ENCODE measurements around the gene KCNMB2. TPM values are rescaled to one million over a fixed set of nuclear protein-coding genes. Genes with fewer than 3 reads are reported as not detected.

The KCNMB2 gene
- total and polyA plus RNA-seq, 5 experiments from 2014 or later = not detected

DNA sequence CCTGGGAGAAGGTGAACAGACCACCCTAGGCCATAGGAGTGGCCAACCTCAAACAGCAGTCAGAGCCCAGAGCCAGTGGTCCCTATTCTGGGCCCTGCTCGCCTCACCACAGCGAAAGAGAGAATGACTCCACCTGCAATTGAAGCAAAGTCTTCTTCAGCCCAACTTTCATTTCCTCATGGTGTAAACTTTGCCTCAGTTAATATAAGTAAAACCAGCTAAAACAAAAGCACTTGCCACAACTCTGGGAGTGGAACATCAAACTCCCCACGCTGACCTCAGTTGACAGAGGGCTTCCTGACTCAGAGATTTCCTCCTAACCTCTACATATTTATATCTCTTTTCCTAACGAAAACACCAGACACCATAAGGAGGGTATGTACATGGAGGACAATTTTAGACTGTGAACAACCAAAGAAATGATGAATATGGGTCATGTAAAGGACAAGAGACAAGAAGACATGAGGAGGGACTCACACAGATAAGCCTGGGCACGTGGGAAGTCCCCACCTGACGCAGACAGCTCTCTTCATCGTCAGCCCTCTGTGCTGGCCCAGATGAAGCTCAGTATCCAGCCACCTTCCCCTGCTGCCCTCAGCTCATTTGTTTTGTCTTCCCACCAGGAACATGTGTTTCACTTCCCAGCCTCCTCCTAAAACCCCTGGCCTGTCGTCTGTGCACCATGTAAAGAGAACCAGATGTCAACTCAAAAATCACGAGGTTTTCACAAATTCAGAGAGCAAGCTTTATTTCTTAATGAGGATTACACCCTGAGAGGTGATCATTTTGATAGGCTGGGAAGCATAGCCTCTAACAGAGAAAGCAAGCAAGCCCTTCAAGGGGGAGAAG is 140.9 kb downstream of the KCNMB2 start:
- no peaks in the 10 kb centered on the region for H3K4me1 Mint-ChIP-seq
- ATAC-seq (no peak), DNase-seq (no peak)
- POLR2A ChIA-PET = no interaction called here
- no peak overlapping the region for H3K27ac Mint-ChIP-seq
- H3K36me3 Mint-ChIP-seq = no peaks in the 10 kb centered on the region
- peaks cover 0 to 16% (median 2%) of the 10 kb centered on the region in 5 donors for H3K27me3 Mint-ChIP-seq
- no peak overlapping the region for H3K4me3 Mint-ChIP-seq
- peaks cover 0 to 3% (median 0%) of the 10 kb centered on the region in 9 donors for H3K9me3 Mint-ChIP-seq

DNA sequence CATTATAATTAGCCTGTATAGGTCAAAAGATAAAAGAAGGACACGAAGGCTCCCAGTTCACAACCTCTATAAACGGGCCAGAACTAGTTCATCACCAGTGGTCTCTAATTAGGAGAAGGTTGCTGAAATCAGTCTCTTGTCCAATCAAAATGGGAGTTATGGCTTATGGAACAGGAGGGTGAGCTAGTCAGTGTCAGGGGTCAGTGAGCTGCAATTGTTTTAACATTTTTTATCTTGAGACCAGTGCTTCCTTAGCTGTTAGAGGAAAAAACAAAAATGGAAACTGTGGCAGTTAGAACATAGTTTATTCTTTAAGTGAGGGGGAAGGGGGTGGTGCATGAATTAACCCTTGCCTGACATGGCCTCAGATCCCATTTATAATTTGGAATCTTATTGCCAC is 141.7 kb downstream of the KCNMB2 start:
- no peak for ATAC-seq
- Mint-ChIP-seq H3K27ac (no peak overlapping the region), H3K4me1 (no peaks in the 10 kb centered on the region), H3K4me3 (no peak overlapping the region), H3K9me3 (peaks cover 0 to 7% (median 3%) of the 10 kb centered on the region in 9 donors), H3K36me3 (no peaks in the 10 kb centered on the region), H3K27me3 (peaks cover 0 to 16% (median 2%) of the 10 kb centered on the region in 5 donors)
- DNase-seq = no peak
- POLR2A ChIA-PET = no interaction called here

- POLR2A ChIA-PET = no interaction called here
- no peaks in the 10 kb centered on the region for H3K36me3 Mint-ChIP-seq
- no peak overlapping the region for H3K27ac Mint-ChIP-seq
Observed at GRCh38 chr3:178680037-178680436, 143.8 kb downstream of the KCNMB2 start.

DNA sequence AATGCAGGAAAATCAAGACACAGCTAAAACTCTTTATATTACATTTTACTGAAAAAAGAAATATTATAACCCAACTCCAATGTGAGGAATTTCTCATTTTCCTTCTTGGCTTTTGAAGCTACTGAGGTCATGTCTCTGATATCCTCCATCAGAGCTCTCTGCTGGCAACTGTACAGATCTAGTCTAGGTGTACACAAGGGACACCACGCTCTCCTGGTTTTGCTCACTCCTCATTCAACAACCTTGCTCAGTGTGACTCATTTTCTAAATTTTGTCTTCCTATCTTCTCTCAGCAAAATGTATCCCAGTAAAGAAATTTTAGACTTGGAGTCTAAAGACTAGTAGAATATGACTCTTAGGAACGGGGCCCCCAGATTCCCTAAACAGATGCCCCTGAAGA is 144.3 kb downstream of the KCNMB2 start:
- no peaks in the 10 kb centered on the region for H3K36me3 Mint-ChIP-seq
- ATAC-seq = no peak
- POLR2A ChIA-PET = no interaction called here
- peaks cover 0 to 15% (median 4%) of the 10 kb centered on the region in 9 donors for H3K9me3 Mint-ChIP-seq
- no peaks in the 10 kb centered on the region for H3K4me1 Mint-ChIP-seq
- H3K4me3 Mint-ChIP-seq = no peak overlapping the region
- H3K27ac Mint-ChIP-seq = no peak overlapping the region
- no peak for DNase-seq
- H3K27me3 Mint-ChIP-seq = peaks cover 0 to 16% (median 2%) of the 10 kb centered on the region in 5 donors

More at GRCh38 chr3:178680037-178680436, 143.8 kb downstream of the KCNMB2 start:
- DNase-seq = no peak
- Mint-ChIP-seq H3K4me1 (no peaks in the 10 kb centered on the region), H3K27me3 (peaks cover 0 to 16% (median 2%) of the 10 kb centered on the region in 5 donors), H3K4me3 (no peak overlapping the region), H3K9me3 (peaks cover 0 to 15% (median 4%) of the 10 kb centered on the region in 9 donors)
- ATAC-seq = no peak

GRCh38 chr3:178684881-178685590 is 148.8 kb downstream of the KCNMB2 start:
- H3K27me3 Mint-ChIP-seq = peaks cover 0 to 10% (median 2%) of the 10 kb centered on the region in 5 donors

GRCh38 chr3:178685591-178685906 is 149.3 kb downstream of the KCNMB2 start:
- ATAC-seq = no peak

More at GRCh38 chr3:178684881-178685590, 148.8 kb downstream of the KCNMB2 start:
- H3K4me3 Mint-ChIP-seq = no peak overlapping the region
- H3K27ac Mint-ChIP-seq = no peak overlapping the region
- POLR2A ChIA-PET = no interaction called here
- H3K4me1 Mint-ChIP-seq = no peaks in the 10 kb centered on the region
- H3K9me3 Mint-ChIP-seq = peaks cover 0 to 15% (median 4%) of the 10 kb centered on the region in 9 donors
- DNase-seq (no peak), ATAC-seq (no peak)
- no peaks in the 10 kb centered on the region for H3K36me3 Mint-ChIP-seq

GRCh38 chr3:178686826-178687225 is 150.6 kb downstream of the KCNMB2 start:
- no peak overlapping the region for H3K27ac Mint-ChIP-seq
- H3K4me3 Mint-ChIP-seq = no peak overlapping the region
- POLR2A ChIA-PET = no interaction called here
- no peak for DNase-seq
- no peaks in the 10 kb centered on the region for H3K4me1 Mint-ChIP-seq
- H3K27me3 Mint-ChIP-seq = peaks cover 0 to 2% (median 0%) of the 10 kb centered on the region in 5 donors
- H3K36me3 Mint-ChIP-seq = no peaks in the 10 kb centered on the region
- no peak for ATAC-seq
- peaks cover 0 to 21% (median 5%) of the 10 kb centered on the region in 9 donors for H3K9me3 Mint-ChIP-seq

More at GRCh38 chr3:178685591-178685906, 149.3 kb downstream of the KCNMB2 start:
- H3K4me1 Mint-ChIP-seq = no peaks in the 10 kb centered on the region
- no peak overlapping the region for H3K27ac Mint-ChIP-seq
- H3K27me3 Mint-ChIP-seq = peaks cover 0 to 5% (median 1%) of the 10 kb centered on the region in 5 donors
- no peak overlapping the region for H3K4me3 Mint-ChIP-seq
- DNase-seq = no peak
- H3K9me3 Mint-ChIP-seq = peaks cover 0 to 15% (median 6%) of the 10 kb centered on the region in 9 donors
- H3K36me3 Mint-ChIP-seq = no peaks in the 10 kb centered on the region
- POLR2A ChIA-PET = no interaction called here

GRCh38 chr3:178690571-178690970 is 154.3 kb downstream of the KCNMB2 start:
- no peak for ATAC-seq

DNA sequence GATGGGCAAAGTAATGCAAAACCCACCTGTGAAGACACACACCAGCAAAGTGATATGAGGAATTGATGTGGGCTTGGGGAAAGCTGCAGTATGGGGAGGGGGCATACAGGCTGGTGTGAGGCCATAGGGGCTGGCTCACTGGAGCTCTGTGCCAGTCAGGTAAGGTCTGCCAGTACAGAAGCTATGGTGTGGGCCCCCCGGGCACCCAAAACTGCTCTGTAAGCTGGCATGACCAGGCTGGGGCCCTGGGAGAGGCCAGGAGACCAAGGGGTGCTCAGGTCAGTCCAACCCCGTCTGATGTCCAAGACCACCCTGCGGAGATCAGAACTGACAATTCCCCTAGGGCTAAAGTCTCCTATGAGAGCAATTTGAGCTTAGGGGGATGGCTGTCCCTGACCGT is 163.1 kb downstream of the KCNMB2 start:
- no peaks in the 10 kb centered on the region for H3K4me1 Mint-ChIP-seq
- POLR2A ChIA-PET = no interaction called here
- ATAC-seq = no peak

More at GRCh38 chr3:178690571-178690970, 154.3 kb downstream of the KCNMB2 start:
- POLR2A ChIA-PET = no interaction called here
- H3K9me3 Mint-ChIP-seq = peaks cover 4 to 39% (median 11%) of the 10 kb centered on the region in 9 donors
- DNase-seq = no peak
- peaks cover 0 to 11% (median 0%) of the 10 kb centered on the region in 3 donors for H3K36me3 Mint-ChIP-seq
- no peak overlapping the region for H3K4me3 Mint-ChIP-seq
- no peaks in the 10 kb centered on the region for H3K4me1 Mint-ChIP-seq
- H3K27ac Mint-ChIP-seq = no peak overlapping the region
- H3K27me3 Mint-ChIP-seq = peaks cover 0 to 7% (median 0%) of the 10 kb centered on the region in 5 donors

DNA sequence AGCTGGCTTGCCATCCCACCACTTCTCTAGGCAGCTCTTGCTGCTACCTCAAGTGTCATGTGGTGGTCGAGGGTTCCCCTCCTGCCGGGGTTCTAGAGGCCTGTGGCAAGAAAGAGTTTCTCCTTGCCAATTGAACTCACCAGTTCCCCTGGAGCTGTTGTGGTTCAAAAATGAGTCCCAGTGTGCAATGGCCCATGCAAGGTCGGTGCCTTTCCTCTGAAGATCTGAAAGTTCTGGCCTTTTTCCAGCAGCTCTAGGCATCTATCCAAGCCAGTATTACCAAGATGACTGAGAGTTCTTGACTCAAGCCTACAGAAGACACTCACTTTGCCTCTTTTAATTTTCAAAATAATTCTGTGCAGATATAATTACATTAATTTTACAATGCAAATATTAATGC is 163.6 kb downstream of the KCNMB2 start:
- no peak overlapping the region for H3K27ac Mint-ChIP-seq
- H3K9me3 Mint-ChIP-seq = peaks cover 0 to 41% (median 22%) of the 10 kb centered on the region in 9 donors
- H3K4me1 Mint-ChIP-seq = no peaks in the 10 kb centered on the region
- POLR2A ChIA-PET = no interaction called here
- no peak for DNase-seq
- peaks cover 0 to 14% (median 0%) of the 10 kb centered on the region in 5 donors for H3K27me3 Mint-ChIP-seq
- no peak overlapping the region for H3K4me3 Mint-ChIP-seq
- ATAC-seq = no peak
- H3K36me3 Mint-ChIP-seq = peaks cover 0 to 23% (median 0%) of the 10 kb centered on the region in 3 donors

More for the DNA sequence above, 163.1 kb downstream of the KCNMB2 start:
- peaks cover 0 to 14% (median 0%) of the 10 kb centered on the region in 5 donors for H3K27me3 Mint-ChIP-seq
- peaks cover 2 to 41% (median 22%) of the 10 kb centered on the region in 9 donors for H3K9me3 Mint-ChIP-seq
- DNase-seq = no peak
- peaks cover 0 to 27% (median 0%) of the 10 kb centered on the region in 3 donors for H3K36me3 Mint-ChIP-seq
- H3K4me3 Mint-ChIP-seq = no peak overlapping the region
- no peak overlapping the region for H3K27ac Mint-ChIP-seq

GRCh38 chr3:178703268-178703975 is 167.2 kb downstream of the KCNMB2 start:
- Mint-ChIP-seq H3K27ac (no peak overlapping the region), H3K4me3 (no peak overlapping the region), H3K4me1 (peaks cover 0 to 14% (median 2%) of the 10 kb centered on the region in 4 donors), H3K27me3 (peaks cover 0 to 6% (median 0%) of the 10 kb centered on the region in 5 donors), H3K9me3 (peaks cover 0 to 8% (median 4%) of the 10 kb centered on the region in 9 donors), H3K36me3 (peaks cover 0 to 6% (median 0%) of the 10 kb centered on the region in 3 donors)
- POLR2A ChIA-PET = no interaction called here
- DNase-seq = no peak
- ATAC-seq = no peak

- no peaks in the 10 kb centered on the region for H3K36me3 Mint-ChIP-seq
- DNase-seq (no peak), ATAC-seq (no peak)
- H3K9me3 Mint-ChIP-seq = peaks cover 0 to 2% (median 0%) of the 10 kb centered on the region in 9 donors
- POLR2A ChIA-PET = no interaction called here
- peaks cover 0 to 14% (median 2%) of the 10 kb centered on the region in 4 donors for H3K4me1 Mint-ChIP-seq
- no peak overlapping the region for H3K27ac Mint-ChIP-seq
- H3K27me3 Mint-ChIP-seq = no peaks in the 10 kb centered on the region
- H3K4me3 Mint-ChIP-seq = no peak overlapping the region
Observed at GRCh38 chr3:178705925-178706324, 169.7 kb downstream of the KCNMB2 start.
